Activated CD4-positive, CD25-positive, alpha-beta regulatory T cell treated with anti-CD3 and anti-CD28 coated beads, Interleukin-2, amount 50 U/mL, for 16 hours (primary cell): ENCODE measurements around the gene ZNF595.
"Not testable (repeated sequence)": the region's sequence is repeated elsewhere in the genome, so short reads cannot be mapped to it uniquely, and the experiment has no call there.

Experiments
- DNase-seq: peaks from one replicate; pipeline ENCODE4 v3.0.0-alpha.2; 2020; ENCODE audit warnings: low read depth, low spot score

The ZNF595 gene

GRCh38 chr4:85951-86350 lies 32.8 kb downstream of the ZNF595 start:
- DNase-seq = no peak

- DNase-seq = not testable (repeated sequence)
Observed at GRCh38 chr4:86559-87324, 33.6 kb downstream of the ZNF595 start.

- no peak for DNase-seq
Observed at GRCh38 chr4:98386-98785, 45.3 kb downstream of the ZNF595 start.

GRCh38 chr4:99863-100262 lies 46.7 kb downstream of the ZNF595 start:
- no peak for DNase-seq

- no peak for DNase-seq
Observed at GRCh38 chr4:107083-107443, 53.9 kb downstream of the ZNF595 start.

GRCh38 chr4:107444-108429 lies 54.6 kb downstream of the ZNF595 start:
- DNase-seq = no peak

GRCh38 chr4:112771-113170 lies 59.6 kb downstream of the ZNF595 start:
- DNase-seq = no peak

GRCh38 chr4:113732-114131 lies 60.6 kb downstream of the ZNF595 start:
- no peak for DNase-seq

- no peak for DNase-seq
Observed at GRCh38 chr4:114149-114548, 61.0 kb downstream of the ZNF595 start.

- no peak for DNase-seq
Observed at GRCh38 chr4:116499-116898, 63.4 kb downstream of the ZNF595 start.

- no peak for DNase-seq
Observed at GRCh38 chr4:120616-121015, 67.5 kb downstream of the ZNF595 start.

GRCh38 chr4:121408-122084 lies 68.4 kb downstream of the ZNF595 start:
- DNase-seq = no peak

- not testable (repeated sequence) for DNase-seq
Observed at GRCh38 chr4:123922-124274, 70.8 kb downstream of the ZNF595 start.

GRCh38 chr4:124275-125081 lies 71.4 kb downstream of the ZNF595 start, which contains the start of gene ZNF718:
TSS of gene ZNF718 (plus strand) at chr4:124501. CDS start at chr4:124671, 170 bp downstream.
- DNase-seq = peak; percentile 83

GRCh38 chr4:125091-125771 lies 72.1 kb downstream of the ZNF595 start:
- DNase-seq = no peak

GRCh38 chr4:125833-126232 lies 72.7 kb downstream of the ZNF595 start:
- no peak for DNase-seq

- DNase-seq = no peak
Observed at GRCh38 chr4:132483-132882, 79.4 kb downstream of the ZNF595 start.
